HG03045 (cell line): ENCODE data around the gene RWDD1.
"Not testable (repeated sequence)": the region's sequence is repeated elsewhere in the genome, so short reads cannot be mapped to it uniquely, and the experiment has no call there.

Experiments used
- ATAC-seq: cut with Tn5 transposase; IDR thresholded peaks from one replicate; pipeline ENCODE4 v1.9.1; 2021; ENCODE audit warnings: mild to moderate bottlenecking, moderate library complexity; ENCODE audit not compliant: unreplicated experiment

RWDD1 gene

DNA sequence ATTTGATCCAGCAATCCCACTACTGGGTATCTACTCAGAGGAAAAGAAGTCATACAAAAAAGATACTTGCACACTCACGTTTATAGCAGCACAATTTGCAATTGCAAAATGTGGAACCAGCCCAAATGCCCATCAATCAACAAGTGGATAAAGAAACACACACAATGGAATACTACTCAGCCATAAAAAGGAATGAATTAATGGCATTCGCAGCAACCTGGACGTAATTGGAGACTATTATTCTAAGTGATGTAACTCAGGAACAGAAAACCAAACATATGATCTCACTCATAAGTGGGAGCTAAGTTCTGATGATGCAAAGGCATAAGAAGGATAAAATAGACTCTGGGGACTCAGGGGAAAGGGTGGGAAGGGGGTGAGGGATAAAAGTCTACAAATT lies 33.6 kb downstream of the RWDD1 start:
- ATAC-seq: not testable (repeated sequence)

DNA sequence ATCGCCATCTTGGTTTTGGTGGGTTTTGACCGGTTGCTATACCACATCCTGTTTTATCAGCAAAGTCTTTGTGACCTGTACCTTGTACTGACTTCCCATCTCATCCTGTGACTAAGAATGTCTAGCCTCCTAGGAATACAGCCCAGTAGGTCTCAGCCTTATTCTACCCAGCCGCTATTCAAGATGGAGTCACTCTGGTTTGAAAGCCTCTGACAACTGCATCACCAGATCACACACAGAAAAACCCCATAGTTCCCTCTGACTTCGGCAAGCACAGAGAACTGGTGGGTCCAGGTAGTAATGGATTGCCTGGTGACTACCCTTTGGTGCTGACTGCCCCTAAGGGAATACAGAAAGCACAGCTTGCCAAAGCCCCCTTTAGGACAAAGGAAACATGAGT lies 34.6 kb downstream of the RWDD1 start:
- ATAC-seq: no peak

DNA sequence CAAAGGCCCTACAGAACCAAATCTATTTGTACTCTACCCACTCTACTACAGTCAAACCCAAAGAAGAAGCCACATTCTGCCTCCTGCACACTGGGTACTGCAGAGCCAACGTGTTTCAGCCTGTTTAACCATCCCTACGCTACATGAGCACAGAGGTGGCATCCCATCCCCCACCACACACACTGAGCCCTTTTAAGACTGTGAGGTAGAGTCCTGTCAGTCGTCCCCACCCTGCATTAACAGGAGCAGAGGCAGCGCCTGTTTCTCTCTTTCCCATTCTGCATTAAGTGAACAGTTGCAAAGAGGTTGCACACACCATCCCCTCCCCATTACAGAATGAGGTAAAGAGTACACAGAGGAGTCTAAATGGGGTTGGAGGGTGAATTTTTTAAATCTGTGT lies 39.8 kb downstream of the RWDD1 start:
- ATAC-seq: no peak

DNA sequence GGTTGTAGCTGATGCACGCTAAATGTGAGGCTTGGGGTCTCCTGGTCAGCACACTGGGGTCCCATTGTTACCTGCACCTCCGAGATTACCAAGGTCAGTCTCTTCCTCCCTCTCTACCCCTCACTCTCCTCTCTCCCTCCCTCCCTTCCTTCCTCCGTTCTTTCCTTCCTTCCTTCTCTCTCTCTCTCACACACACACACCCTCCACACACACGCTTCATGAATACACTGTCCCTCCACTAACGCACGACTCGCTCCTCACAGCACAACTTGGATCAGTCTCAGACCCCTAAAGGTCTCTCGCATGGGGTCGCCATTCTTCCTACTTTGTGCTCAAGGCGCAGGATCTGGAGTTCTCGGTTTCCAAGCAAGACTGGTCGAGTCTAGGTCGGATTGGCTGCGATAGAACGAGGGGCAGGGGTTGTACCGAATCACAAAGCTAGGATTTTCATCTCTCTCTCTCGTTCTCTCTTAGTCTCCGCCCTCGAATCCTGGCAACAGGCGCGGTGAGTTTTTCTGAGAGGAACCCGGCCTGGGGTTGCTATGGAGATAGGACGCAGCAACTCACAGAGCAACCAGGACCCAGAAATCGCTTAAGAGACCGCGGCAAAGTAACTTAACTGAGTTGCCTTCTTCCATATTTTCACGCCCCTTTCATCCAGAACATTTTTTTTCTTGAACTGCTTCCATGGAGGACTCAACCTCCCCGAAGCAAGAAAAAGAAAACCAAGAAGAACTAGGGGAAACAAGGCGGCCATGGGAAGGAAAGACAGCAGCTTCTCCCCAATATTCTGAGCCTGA lies 44.8 kb downstream of the RWDD1 start, which contains the start of gene RSPH4A:
Gene RSPH4A (plus strand): TSS at position 543 of the 800 bp plus-strand sequence. CDS start 145 bp downstream, at position 688.
- peak; percentile 100 for ATAC-seq

DNA sequence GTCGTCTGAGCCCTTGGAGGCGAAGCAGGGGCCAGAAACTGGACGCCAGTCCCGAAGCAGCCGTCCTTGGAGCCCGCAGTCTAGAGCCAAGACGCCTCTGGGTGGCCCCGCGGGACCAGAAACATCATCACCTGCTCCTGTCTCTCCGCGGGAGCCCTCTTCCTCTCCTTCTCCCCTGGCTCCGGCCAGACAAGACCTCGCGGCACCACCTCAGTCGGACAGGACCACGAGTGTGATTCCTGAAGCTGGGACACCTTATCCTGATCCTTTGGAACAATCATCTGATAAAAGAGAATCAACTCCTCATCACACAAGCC lies 45.4 kb downstream of the RWDD1 start:
- ATAC-seq: peak; percentile 32

DNA sequence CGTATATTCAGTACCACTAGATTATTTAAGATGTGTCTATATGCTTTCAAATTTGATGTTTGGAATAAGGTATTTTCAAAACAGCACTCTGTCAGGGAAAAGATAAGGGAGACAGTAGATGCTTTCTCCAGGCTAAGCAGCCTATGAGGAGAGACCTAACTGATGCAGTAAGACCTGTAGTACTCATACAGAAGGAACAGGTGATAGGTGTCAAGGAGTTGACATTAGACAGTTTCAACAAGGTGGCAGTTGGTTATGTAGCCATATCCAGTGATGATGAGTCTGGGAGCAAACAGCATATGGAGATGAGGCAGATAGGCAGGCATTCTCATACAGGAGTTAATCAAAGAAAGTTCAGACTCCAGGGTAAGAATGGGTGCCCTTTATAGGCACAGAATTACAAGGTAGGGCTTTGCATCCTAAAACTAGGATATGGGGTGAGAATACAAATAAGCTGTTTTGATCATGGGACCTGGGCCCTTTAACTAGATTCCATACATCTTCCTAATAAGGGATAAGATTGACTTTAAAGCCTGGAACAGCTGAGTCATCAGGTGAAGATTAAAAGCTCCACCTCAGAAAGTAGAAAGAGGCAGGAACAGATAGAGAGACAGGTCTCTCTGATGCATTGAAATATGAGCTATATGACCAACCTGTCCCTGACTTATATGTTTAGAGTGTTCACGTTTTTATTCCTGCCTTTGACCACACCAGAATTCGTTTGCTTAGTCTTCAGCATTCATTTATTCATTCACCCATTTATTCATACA lies 52.9 kb downstream of the RWDD1 start:
- ATAC-seq: no peak

DNA sequence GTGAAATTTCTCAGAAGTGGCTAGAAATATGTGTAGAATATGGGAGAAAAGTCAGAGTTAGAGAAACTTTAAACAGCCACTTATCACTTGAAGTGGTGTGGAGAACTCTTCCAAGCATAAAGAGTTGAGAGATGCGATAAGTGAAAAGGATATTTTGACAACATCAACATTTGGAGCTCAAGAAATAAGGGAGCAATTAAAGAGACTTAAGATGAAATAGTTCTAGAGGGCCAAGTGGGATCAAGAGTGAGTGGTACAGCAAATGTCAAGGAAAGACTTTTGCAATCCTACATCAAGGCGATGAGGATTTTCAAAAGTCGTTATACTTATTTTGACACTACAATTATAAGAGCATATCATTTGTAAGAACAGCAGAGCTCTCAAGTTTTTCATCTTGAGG lies 54.6 kb downstream of the RWDD1 start:
- no peak for ATAC-seq

DNA sequence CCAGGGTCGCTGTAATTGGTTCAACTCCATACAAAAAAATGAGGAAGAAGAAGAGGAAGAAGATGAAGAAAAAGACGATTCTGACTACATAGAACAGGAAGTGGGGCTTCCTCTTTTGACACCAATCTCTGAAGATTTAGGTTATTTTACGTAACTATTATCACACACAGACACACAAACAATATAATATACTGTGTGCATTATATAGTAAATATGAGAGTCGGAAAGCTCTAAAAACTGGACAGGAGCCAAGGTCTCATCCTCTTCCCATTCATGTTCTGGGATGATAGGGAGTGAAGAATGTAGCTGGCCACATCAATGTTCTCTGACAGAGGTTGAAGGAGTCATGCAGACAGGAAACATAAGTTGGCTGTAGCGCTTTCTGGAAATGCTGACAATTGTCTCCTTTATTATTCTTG lies 58.3 kb downstream of the RWDD1 start:
- no peak for ATAC-seq

DNA sequence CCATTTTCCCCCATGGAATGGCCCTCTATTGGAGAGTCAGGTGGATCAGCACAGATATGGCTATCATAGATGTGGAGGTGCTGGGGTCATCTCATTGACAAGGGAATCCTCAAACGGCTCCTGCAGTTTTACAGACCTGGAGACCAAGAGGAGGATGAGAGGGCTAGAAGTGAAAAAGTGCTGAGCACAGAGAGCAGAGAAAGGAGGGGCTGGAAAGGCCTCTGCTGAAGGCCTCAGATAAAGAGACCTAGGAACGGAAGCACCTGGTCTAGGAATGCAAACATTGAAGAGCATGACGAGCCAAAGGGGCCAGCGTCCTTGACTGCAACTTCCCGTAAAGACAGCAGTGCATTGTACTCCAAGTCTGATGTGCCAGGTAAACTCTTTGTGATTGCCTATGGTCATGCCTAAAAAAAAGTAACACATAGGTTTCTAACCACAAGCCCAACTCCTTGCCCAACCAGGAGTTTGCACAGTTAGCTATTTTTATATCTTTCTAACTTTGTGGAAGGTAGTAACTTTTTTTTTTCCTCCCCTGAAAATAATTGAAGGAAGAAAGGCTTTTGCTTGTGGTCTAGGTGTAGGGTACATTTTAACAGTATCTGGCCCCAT lies 60.2 kb downstream of the RWDD1 start:
- no peak for ATAC-seq

DNA sequence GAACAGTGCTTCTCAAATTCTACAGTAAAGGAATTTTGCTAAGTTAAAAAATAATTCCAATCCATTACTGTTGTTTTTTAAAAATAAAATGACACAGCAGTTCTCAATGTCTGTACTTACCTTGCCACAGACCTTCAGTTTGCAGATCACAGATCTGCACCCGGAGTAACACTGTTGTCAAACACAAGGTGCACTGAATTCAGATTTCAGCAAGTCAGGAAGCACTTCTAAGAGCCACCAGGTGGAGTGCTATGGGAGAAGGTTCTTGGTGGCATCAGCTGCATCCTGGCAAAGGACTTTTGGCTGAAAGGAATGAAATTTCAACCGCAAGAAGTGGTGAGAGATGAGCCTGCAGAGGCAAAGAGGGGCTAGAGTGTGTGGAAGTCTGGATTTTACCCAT lies 62.4 kb downstream of the RWDD1 start:
- ATAC-seq: no peak
